Measurements from ENCODE around the gene BSX. TPM values are rescaled to one million over a fixed set of nuclear protein-coding genes. Genes with fewer than 3 reads are reported as not detected.

BSX gene
- total RNA-seq, 2 donors from 2014 or later = not detected

- Mint-ChIP-seq H3K4me3 (no peak overlapping the region), H3K36me3 (ENCODE audit: insufficient read depth in 2 of 2) (no peaks in the 10 kb centered on the region), H3K9me3 (no peaks in the 10 kb centered on the region), H3K27ac (no peak overlapping the region), H3K4me1 (ENCODE audit: low read depth) (no peaks in the 10 kb centered on the region), H3K27me3 (ENCODE audit: low read depth) (no peaks in the 10 kb centered on the region)
- peak in 1 of 2 donors; percentile 73 for ATAC-seq (replicated peaks in 1 of 2)
- no peak for DNase-seq
Observed at GRCh38 chr11:122931510-122931909, 50.1 kb downstream of the BSX start.

Other genes starting within 250 kb of the BSX start
- 10 to 100 TPM in 1 of 2 donors, 1 to 10 TPM in 1; 9.7 to 12.9 TPM for gene CRTAM, start 143.3 kb downstream of the BSX start, total RNA-seq
- 1 to 10 TPM; 5.5 to 6.0 TPM for gene JHY, start 99.1 kb downstream of the BSX start, total RNA-seq
- gene HSPA8, start 80.3 kb upstream of the BSX start, total RNA-seq = 1,000 to 10,000 TPM; 1,108 to 1,228 TPM
- gene CLMP, start 213.4 kb upstream of the BSX start, total RNA-seq = under 1 TPM; 0.17 to 0.19 TPM